HEK293 (cell line): ENCODE measurements around the gene DNAH12.

Source experiments
- CTCF ChIA-PET: fragments of 350-600 bp; formaldehyde crosslinking; extraction: SDS; loops from one replicate; lab custom pipeline; 2021; ENCODE audit warnings: antibody characterized with exemption; lab: Yijun Ruan, JAX
- POLR2A ChIA-PET: fragments of 300-600 bp; formaldehyde crosslinking; extraction: SDS; loops from one replicate; lab custom pipeline; 2020; ENCODE audit warnings: antibody characterized with exemption, inconsistent platforms; lab: Yijun Ruan, JAX
- H3K27ac ChIP-seq: fragments of 200-500 bp; sonication (Bioruptor generic); 2 replicates; pipeline ENCODE4 v1.5.1; 2014; ENCODE audit warnings: low read depth, low read length, control low read depth, inconsistent platforms; ENCODE audit errors: extremely low read depth
- H3K36me3 ChIP-seq, 2 experiments: fragments of 200-500 bp in 1 of 2; sonication (Bioruptor generic) in 1 of 2; 1 replicate in 1 of 2; 2 replicates in 1 of 2; pipeline ENCODE4 v1.5.1; 2014 to 2017; ENCODE audit warnings: inconsistent platforms in 2 of 2, low read length in 2 of 2; ENCODE audit not compliant: control insufficient read depth in 2 of 2, insufficient read depth in 1 of 2
- H3K4me1 ChIP-seq: fragments of 200-500 bp; sonication (Bioruptor generic); 2 replicates; pipeline ENCODE4 v1.5.1; 2014; ENCODE audit warnings: mild to moderate bottlenecking, low read length, inconsistent platforms; ENCODE audit not compliant: control insufficient read depth, insufficient read depth
- H3K4me3 ChIP-seq: 2 replicates; pipeline ENCODE4 v1.5.1; 2011; ENCODE audit warnings: low read depth, mild to moderate bottlenecking, control low read depth, low read length, moderate library complexity
- H3K9me3 ChIP-seq: fragments of 200-500 bp; sonication (Bioruptor generic); 2 replicates; pipeline ENCODE4 v1.5.1; 2014; ENCODE audit warnings: low read depth, low read length, inconsistent platforms; ENCODE audit not compliant: control insufficient read depth, insufficient read depth
- BCL11A ChIP-seq: fragments of 450-650 bp; formaldehyde crosslinking; IDR thresholded peaks from 2 replicates; pipeline ENCODE4 v1.5.1; 2016; ENCODE audit warnings: low read depth, missing biosample characterization, missing genetic modification characterization
- EGR2 ChIP-seq: fragments of 450-650 bp; formaldehyde crosslinking; IDR thresholded peaks from 2 replicates; pipeline ENCODE4 v1.5.1; 2016; ENCODE audit warnings: low read depth, missing biosample characterization, missing genetic modification characterization
- GFI1B ChIP-seq: fragments of 450-650 bp; formaldehyde crosslinking; IDR thresholded peaks from 2 replicates; pipeline ENCODE4 v1.5.1; 2016; ENCODE audit warnings: missing biosample characterization, missing genetic modification characterization
- HOXA7 ChIP-seq: sonication (generic); formaldehyde crosslinking; IDR thresholded peaks from 2 replicates; pipeline ENCODE4 v1.8.1; 2022; ENCODE audit warnings: missing genetic modification reagents, borderline replicate concordance
- HOXD13 ChIP-seq: sonication (generic); formaldehyde crosslinking; IDR thresholded peaks from 2 replicates; pipeline ENCODE4 v1.8.0; 2022; ENCODE audit warnings: missing genetic modification reagents, borderline replicate concordance
- OVOL3 ChIP-seq: fragments of 450-650 bp; formaldehyde crosslinking; IDR thresholded peaks from 2 replicates; pipeline ENCODE4 v1.5.1; 2016; ENCODE audit warnings: missing biosample characterization, missing genetic modification characterization
- TRIM28 ChIP-seq: IDR thresholded peaks from 2 replicates; pipeline ENCODE4 v1.6.1; 2011; ENCODE audit warnings: low read length, control low read depth, borderline replicate concordance
- ZBTB17 ChIP-seq: fragments of 450-650 bp; formaldehyde crosslinking; IDR thresholded peaks from 2 replicates; pipeline ENCODE4 v1.5.1; 2016; ENCODE audit warnings: missing biosample characterization, missing genetic modification characterization
- ZNF121 ChIP-seq: fragments of 450-650 bp; formaldehyde crosslinking; IDR thresholded peaks from 2 replicates; pipeline ENCODE4 v1.5.1; 2016; ENCODE audit warnings: missing biosample characterization, missing genetic modification characterization
- ZNF133 ChIP-seq: fragments of 450-650 bp; formaldehyde crosslinking; IDR thresholded peaks from 2 replicates; pipeline ENCODE4 v1.5.1; 2016; ENCODE audit warnings: missing biosample characterization, missing genetic modification characterization
- ZNF140 ChIP-seq: fragments of 450-650 bp; formaldehyde crosslinking; IDR thresholded peaks from 2 replicates; pipeline ENCODE4 v1.5.1; 2016; ENCODE audit warnings: missing biosample characterization, missing genetic modification characterization
- ZNF184 ChIP-seq: fragments of 450-650 bp; IDR thresholded peaks from 2 replicates; pipeline ENCODE4 v1.5.1; 2018; ENCODE audit warnings: missing biosample characterization, mild to moderate bottlenecking, missing genetic modification characterization
- ZNF202 ChIP-seq: fragments of 450-650 bp; formaldehyde crosslinking; IDR thresholded peaks from 2 replicates; pipeline ENCODE4 v1.5.1; 2016; ENCODE audit warnings: missing biosample characterization, missing genetic modification characterization, borderline replicate concordance
- ZNF211 ChIP-seq: fragments of 450-650 bp; formaldehyde crosslinking; IDR thresholded peaks from 2 replicates; pipeline ENCODE4 v1.5.1; 2016; ENCODE audit warnings: low read depth, missing biosample characterization, missing genetic modification characterization
- ZNF280D ChIP-seq: fragments of 450-650 bp; formaldehyde crosslinking; IDR thresholded peaks from 2 replicates; pipeline ENCODE4 v1.5.1; 2016; ENCODE audit warnings: missing biosample characterization, missing genetic modification characterization
- ZNF335 ChIP-seq: fragments of 450-650 bp; formaldehyde crosslinking; conservative IDR thresholded peaks from 2 replicates; pipeline ENCODE4 v1.5.1; 2016; ENCODE audit warnings: missing biosample characterization, missing genetic modification characterization
- ZNF394 ChIP-seq: fragments of 450-650 bp; formaldehyde crosslinking; IDR thresholded peaks from 2 replicates; pipeline ENCODE4 v1.5.1; 2016; ENCODE audit warnings: missing biosample characterization, missing genetic modification characterization, mild to moderate bottlenecking, moderate library complexity, borderline replicate concordance
- ZNF549 ChIP-seq: fragments of 450-650 bp; IDR thresholded peaks from 2 replicates; pipeline ENCODE4 v1.5.1; 2018; ENCODE audit warnings: missing biosample characterization, missing genetic modification characterization, mild to moderate bottlenecking, inconsistent platforms, moderate library complexity
- ZNF777 ChIP-seq: fragments of 450-650 bp; formaldehyde crosslinking; IDR thresholded peaks from 2 replicates; pipeline ENCODE4 v1.5.1; 2017; ENCODE audit warnings: missing biosample characterization, missing genetic modification characterization, borderline replicate concordance
- ZNF785 ChIP-seq: fragments of 450-650 bp; formaldehyde crosslinking; IDR thresholded peaks from 2 replicates; pipeline ENCODE4 v1.5.1; 2016; ENCODE audit warnings: missing biosample characterization, missing genetic modification characterization
- ZSCAN18 ChIP-seq: fragments of 450-650 bp; formaldehyde crosslinking; IDR thresholded peaks from 2 replicates; pipeline ENCODE4 v1.5.1; 2016; ENCODE audit warnings: missing biosample characterization, missing genetic modification characterization
- TF ChIP-seq, protein P1 (sequence below): fragments of 450-650 bp; formaldehyde crosslinking; optimal IDR thresholded peaks from 2 replicates; pipeline ENCODE3; 2016; ENCODE audit warnings: missing biosample characterization, mild to moderate bottlenecking, missing genetic modification characterization
- TF ChIP-seq, protein P2 (sequence below): fragments of 450-650 bp; formaldehyde crosslinking; IDR thresholded peaks from 2 replicates; pipeline ENCODE4 v1.5.1; 2016; ENCODE audit warnings: missing biosample characterization, missing genetic modification characterization
- TF ChIP-seq, protein P3 (sequence below): fragments of 450-650 bp; formaldehyde crosslinking; IDR thresholded peaks from 2 replicates; pipeline ENCODE4 v1.5.1; 2016; ENCODE audit warnings: missing biosample characterization, missing genetic modification characterization

Gene DNAH12

GRCh38 chr3:57556459-57557084 lies 12.4 kb upstream of the DNAH12 start:
- Histone ChIP-seq H3K27ac (peak overlapping the region; percentile 61), H3K9me3 (no peaks in the 10 kb centered on the region), H3K4me3 (peak overlapping the region; percentile 96), H3K4me1 (no peaks in the 10 kb centered on the region), H3K36me3 (peaks cover 6 to 37% of the 10 kb centered on the region in 2 experiments; a peak in 1 of 3 replicates)
- peak; percentile 25; the same call in 1 of the 2 replicates for TF ChIP-seq ZNF394
- TF ChIP-seq ZBTB17 (tag by site-specific recombination): peak; percentile 5; the same call in 1 of the 2 replicates
- no peak for TF ChIP-seq ZNF121 (tag by site-specific recombination)
- TF ChIP-seq ZNF335 (tag by site-specific recombination): 0 out of 2 replicates have a peak, but pooled peaks have one; percentile 40
- TF ChIP-seq, protein P1, sequence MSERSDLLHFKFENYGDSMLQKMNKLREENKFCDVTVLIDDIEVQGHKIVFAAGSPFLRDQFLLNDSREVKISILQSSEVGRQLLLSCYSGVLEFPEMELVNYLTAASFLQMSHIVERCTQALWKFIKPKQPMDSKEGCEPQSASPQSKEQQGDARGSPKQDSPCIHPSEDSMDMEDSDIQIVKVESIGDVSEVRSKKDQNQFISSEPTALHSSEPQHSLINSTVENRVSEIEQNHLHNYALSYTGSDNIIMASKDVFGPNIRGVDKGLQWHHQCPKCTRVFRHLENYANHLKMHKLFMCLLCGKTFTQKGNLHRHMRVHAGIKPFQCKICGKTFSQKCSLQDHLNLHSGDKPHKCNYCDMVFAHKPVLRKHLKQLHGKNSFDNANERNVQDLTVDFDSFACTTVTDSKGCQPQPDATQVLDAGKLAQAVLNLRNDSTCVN (tag by site-specific recombination): peak; percentile 51
- ChIA-PET POLR2A (interaction anchor here (0.7 to 2.3 kb wide), 8 partner anchors 10 to 159 kb away, joined by 3 to 11 read pairs (median 4); partner anchors contain the start of genes ARF4 and DNAH12), CTCF (interaction anchor here (0.5 to 1.6 kb wide), 4 partner anchors 50 to 755 kb away, joined by 3 to 5 read pairs (median 4); no protein-coding TSS in a partner anchor)

GRCh38 chr3:57555738-57556458 lies 11.8 kb upstream of the DNAH12 start, which contains the start of gene PDE12:
Gene PDE12 (plus strand): TSS chr3:57556274. CDS start chr3:57556380, 106 bp downstream.
- POLR2A ChIA-PET: interaction anchor here (0.5 to 2.3 kb wide), 8 partner anchors 10 to 360 kb away, joined by 3 to 11 read pairs (median 4); partner anchors contain the start of genes ARF4 and DNAH12
- Histone ChIP-seq H3K9me3 (no peaks in the 10 kb centered on the region), H3K4me1 (no peaks in the 10 kb centered on the region), H3K36me3 (peaks cover 5 to 33% of the 10 kb centered on the region in 2 experiments; a peak in 1 of 3 replicates), H3K27ac (peak within 1 kb of the TSS; percentile 61), H3K4me3 (peak within 1 kb of the TSS; percentile 96)
- CTCF ChIA-PET: interaction anchor here (0.5 to 1.6 kb wide), 3 partner anchors 49 to 286 kb away, joined by 3 to 5 read pairs (median 5); no protein-coding TSS in a partner anchor
- TF ChIP-seq, protein P2, sequence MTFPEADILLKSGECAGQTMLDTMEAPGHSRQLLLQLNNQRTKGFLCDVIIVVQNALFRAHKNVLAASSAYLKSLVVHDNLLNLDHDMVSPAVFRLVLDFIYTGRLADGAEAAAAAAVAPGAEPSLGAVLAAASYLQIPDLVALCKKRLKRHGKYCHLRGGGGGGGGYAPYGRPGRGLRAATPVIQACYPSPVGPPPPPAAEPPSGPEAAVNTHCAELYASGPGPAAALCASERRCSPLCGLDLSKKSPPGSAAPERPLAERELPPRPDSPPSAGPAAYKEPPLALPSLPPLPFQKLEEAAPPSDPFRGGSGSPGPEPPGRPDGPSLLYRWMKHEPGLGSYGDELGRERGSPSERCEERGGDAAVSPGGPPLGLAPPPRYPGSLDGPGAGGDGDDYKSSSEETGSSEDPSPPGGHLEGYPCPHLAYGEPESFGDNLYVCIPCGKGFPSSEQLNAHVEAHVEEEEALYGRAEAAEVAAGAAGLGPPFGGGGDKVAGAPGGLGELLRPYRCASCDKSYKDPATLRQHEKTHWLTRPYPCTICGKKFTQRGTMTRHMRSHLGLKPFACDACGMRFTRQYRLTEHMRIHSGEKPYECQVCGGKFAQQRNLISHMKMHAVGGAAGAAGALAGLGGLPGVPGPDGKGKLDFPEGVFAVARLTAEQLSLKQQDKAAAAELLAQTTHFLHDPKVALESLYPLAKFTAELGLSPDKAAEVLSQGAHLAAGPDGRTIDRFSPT (tag by site-specific recombination): peak; percentile 99
- TF ChIP-seq BCL11A (tag by site-specific recombination) (peak; percentile 94), EGR2 (tag by site-specific recombination) (peak; percentile 69), HOXD13 (CRISPR knock-in tag) (no peak), HOXA7 (CRISPR knock-in tag) (no peak), ZNF133 (tag by site-specific recombination) (no peak), ZNF785 (no peak), ZSCAN18 (tag by site-specific recombination) (0 out of 2 replicates have a peak, but pooled peaks have one; percentile 47), TRIM28 (peak; percentile 29; the same call in 1 of the 2 replicates), GFI1B (tag by site-specific recombination) (no peak), ZNF202 (tag by site-specific recombination) (no peak), OVOL3 (tag by site-specific recombination) (no peak), ZNF211 (no peak), ZNF549 (tag by site-specific recombination) (no peak), ZNF140 (no peak), ZNF280D (tag by site-specific recombination) (no peak), ZNF777 (tag by site-specific recombination) (no peak), ZNF184 (tag by site-specific recombination) (no peak)
- TF ChIP-seq, protein P3, sequence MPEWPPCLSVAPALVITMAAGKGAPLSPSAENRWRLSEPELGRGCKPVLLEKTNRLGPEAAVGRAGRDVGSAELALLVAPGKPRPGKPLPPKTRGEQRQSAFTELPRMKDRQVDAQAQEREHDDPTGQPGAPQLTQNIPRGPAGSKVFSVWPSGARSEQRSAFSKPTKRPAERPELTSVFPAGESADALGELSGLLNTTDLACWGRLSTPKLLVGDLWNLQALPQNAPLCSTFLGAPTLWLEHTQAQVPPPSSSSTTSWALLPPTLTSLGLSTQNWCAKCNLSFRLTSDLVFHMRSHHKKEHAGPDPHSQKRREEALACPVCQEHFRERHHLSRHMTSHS: no peak
